WTC11 (cell line): Measurements from ENCODE around the gene PLSCR4.

Source experiments
- ATF2 ChIP-seq: sonication (generic); formaldehyde crosslinking; IDR thresholded peaks from 2 replicates; pipeline ENCODE4 v1.8.1; 2022; ENCODE audit warnings: low read depth, missing genetic modification reagents, borderline replicate concordance
- CREM ChIP-seq: sonication (generic); formaldehyde crosslinking; IDR thresholded peaks from 2 replicates; pipeline ENCODE4 v1.8.1; 2022; ENCODE audit warnings: mild to moderate bottlenecking, missing genetic modification reagents, moderate library complexity
- CTCF ChIP-seq: fragments of 200-600 bp; IDR thresholded peaks from 2 replicates; pipeline ENCODE4 v1.8.0; 2022; ENCODE audit warnings: antibody characterized with exemption
- ERG ChIP-seq: fragments of 250-450 bp; sonication (Bioruptor Pico); IDR thresholded peaks from 2 replicates; pipeline ENCODE4 v1.8.0; 2021; ENCODE audit warnings: mild to moderate bottlenecking
- GRHL2 ChIP-seq: fragments of 250-450 bp; sonication (Bioruptor Pico); IDR thresholded peaks from 2 replicates; pipeline ENCODE4 v1.8.0; 2022; ENCODE audit warnings: mild to moderate bottlenecking, moderate library complexity; ENCODE audit not compliant: insufficient replicate concordance, severe bottlenecking
- MAX ChIP-seq: sonication (generic); formaldehyde crosslinking; IDR thresholded peaks from 2 replicates; pipeline ENCODE4 v1.8.0; 2022; ENCODE audit warnings: mild to moderate bottlenecking, missing genetic modification reagents
- NFE2L1 ChIP-seq: sonication (generic); formaldehyde crosslinking; IDR thresholded peaks from 2 replicates; pipeline ENCODE4 v1.8.1; 2023; ENCODE audit warnings: missing genetic modification reagents
- PREB ChIP-seq: sonication (generic); formaldehyde crosslinking; IDR thresholded peaks from 2 replicates; pipeline ENCODE4 v1.8.1; 2022; ENCODE audit warnings: mild to moderate bottlenecking, missing genetic modification reagents, moderate library complexity, borderline replicate concordance
- TEAD4 ChIP-seq: sonication (generic); formaldehyde crosslinking; IDR thresholded peaks from 2 replicates; pipeline ENCODE4 v1.8.0; 2022; ENCODE audit warnings: mild to moderate bottlenecking, missing genetic modification reagents
- USF2 ChIP-seq: sonication (generic); formaldehyde crosslinking; IDR thresholded peaks from 2 replicates; pipeline ENCODE4 v1.8.1; 2023; ENCODE audit warnings: mild to moderate bottlenecking, missing genetic modification reagents, moderate library complexity
- ZBTB21 ChIP-seq: sonication (generic); formaldehyde crosslinking; IDR thresholded peaks from 2 replicates; pipeline ENCODE4 v1.8.1; 2023; ENCODE audit warnings: mild to moderate bottlenecking, missing genetic modification reagents, borderline replicate concordance
- ZNF317 ChIP-seq: sonication (generic); formaldehyde crosslinking; IDR thresholded peaks from 2 replicates; pipeline ENCODE4 v1.8.1; 2023; ENCODE audit warnings: low read depth, mild to moderate bottlenecking, moderate library complexity, missing genetic modification reagents, borderline replicate concordance
- TF ChIP-seq, protein P1 (sequence below): sonication (generic); formaldehyde crosslinking; IDR thresholded peaks from 2 replicates; pipeline ENCODE4 v1.8.0; 2022; ENCODE audit warnings: mild to moderate bottlenecking, missing genetic modification reagents

DNA sequence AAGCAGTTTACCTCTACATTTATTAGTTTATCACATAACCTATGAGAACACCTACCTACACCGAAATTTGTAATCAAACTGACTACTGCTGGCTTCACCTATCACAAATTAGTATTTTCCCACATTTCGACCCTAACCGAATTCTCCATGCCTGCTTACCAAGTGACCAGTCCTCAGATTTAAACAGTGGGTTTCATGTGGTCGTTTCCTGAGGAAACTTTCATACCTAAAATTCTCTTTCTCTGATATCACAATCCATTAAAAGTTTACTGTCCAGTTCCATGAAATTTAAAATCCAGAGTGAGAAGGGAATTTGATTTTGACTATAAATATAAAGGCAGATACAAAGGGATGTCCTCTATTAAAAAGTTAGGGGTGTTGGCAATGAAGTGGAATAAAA, 91.9 kb downstream of the PLSCR4 start:
- TF ChIP-seq ZNF317 (CRISPR knock-in tag) (no peak), CTCF (no peak), TEAD4 (CRISPR knock-in tag) (no peak), CREM (CRISPR knock-in tag) (no peak), MAX (CRISPR knock-in tag) (no peak), USF2 (CRISPR knock-in tag) (no peak), PREB (no peak), ATF2 (CRISPR knock-in tag) (no peak), ZBTB21 (CRISPR knock-in tag) (no peak), GRHL2 (CRISPR knock-in tag) (no peak), ERG (CRISPR knock-in tag) (no peak), NFE2L1 (CRISPR knock-in tag) (no peak)
- TF ChIP-seq, protein P1, sequence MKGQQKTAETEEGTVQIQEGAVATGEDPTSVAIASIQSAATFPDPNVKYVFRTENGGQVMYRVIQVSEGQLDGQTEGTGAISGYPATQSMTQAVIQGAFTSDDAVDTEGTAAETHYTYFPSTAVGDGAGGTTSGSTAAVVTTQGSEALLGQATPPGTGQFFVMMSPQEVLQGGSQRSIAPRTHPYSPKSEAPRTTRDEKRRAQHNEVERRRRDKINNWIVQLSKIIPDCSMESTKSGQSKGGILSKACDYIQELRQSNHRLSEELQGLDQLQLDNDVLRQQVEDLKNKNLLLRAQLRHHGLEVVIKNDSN (CRISPR knock-in tag) = no peak
